NCI-H510A (cell line): ENCODE data around the gene KLHDC7B.

Experiments used
- DNase-seq: peaks from one replicate; lab custom pipeline; 2025; lab: John Stamatoyannopoulos, UW

The KLHDC7B gene

GRCh38 chr22:50595189-50595588, 49.5 kb downstream of the KLHDC7B start:
- no peak for DNase-seq

DNA sequence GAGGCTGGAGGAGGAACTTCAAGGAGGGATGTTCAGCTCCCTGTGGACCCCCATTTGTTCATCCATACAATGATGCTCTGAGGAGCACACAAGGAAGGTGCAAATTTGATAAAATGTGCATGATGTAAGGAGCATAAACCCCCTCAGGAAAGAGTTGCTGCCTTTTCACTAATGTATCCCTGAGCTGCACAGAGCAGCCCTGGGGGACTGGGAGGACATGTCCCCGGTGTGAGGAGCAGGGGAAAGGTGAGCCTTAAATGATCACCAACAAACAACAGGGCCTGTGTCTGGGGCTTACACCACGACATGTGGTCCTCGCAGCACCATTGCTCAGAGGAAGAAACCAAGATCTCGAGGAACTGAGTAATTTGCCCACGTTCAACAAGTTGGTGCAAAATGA, 51.4 kb downstream of the KLHDC7B start:
- DNase-seq = no peak

- DNase-seq = no peak
Observed at GRCh38 chr22:50599816-50600455, 54.2 kb downstream of the KLHDC7B start.

DNA sequence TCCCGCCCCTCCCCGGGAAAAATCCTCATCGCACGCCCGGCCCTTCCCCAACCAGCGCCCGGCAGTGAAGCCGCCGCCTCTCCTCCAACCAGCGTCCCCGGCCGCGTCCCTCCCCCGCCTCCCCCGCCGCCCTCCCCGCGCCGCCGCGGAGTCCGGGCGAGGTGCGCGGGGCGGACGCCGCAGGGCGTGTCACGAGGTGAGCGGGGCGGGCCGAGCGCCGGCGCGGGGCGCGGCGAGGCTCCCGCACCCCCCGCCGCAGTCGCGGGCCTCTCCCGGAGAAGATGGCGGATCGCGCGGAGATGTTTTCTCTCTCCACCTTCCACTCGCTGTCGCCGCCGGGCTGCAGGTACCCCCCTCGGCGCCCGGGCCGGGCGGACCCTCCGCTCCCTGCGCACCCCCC, 54.8 kb downstream of the KLHDC7B start, which contains the start of gene MAPK8IP2:
Gene MAPK8IP2, plus strand, starts transcription at position 256 of the 400 bp plus-strand sequence. Its CDS starts 26 bp downstream, at position 282.
- peak; percentile 60 for DNase-seq
